ENCODE results near the gene PITPNM3. TPM values are rescaled to one million over a fixed set of nuclear protein-coding genes. Genes with fewer than 3 reads are reported as not detected.
"Not testable (repeated sequence)": the region's sequence is repeated elsewhere in the genome, so short reads cannot be mapped to it uniquely, and the experiment has no call there.

The PITPNM3 gene
- total RNA-seq, 4 donors from 2014 or later: 0.13 to 0.87 (median 0.41) TPM

DNA sequence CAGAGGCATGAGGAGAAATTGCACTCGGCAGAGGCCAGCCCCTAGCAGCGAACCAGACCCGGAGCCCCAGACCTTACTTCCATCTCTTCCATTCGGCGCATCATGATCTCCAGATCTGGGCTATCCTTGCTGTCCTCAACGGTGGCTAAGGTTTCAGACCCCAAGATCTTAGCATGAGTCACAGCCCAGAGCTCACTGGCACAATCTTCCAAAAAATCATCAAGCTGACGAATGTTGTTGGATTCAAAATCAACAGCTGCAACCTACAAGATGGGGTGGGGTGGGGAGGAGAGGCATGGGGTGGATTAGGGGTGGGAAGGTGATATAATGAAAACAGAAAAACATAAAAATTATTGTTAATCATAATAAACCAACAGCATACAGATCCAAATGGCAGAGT, 39.7 kb upstream of the PITPNM3 start:
- ATAC-seq (peak in 1 of 2 donors; percentile 45), DNase-seq (no peak)
- Histone ChIP-seq H3K9me3 (no peaks in the 10 kb centered on the region), H3K27ac (no peak overlapping the region), H3K27me3 (no peaks in the 10 kb centered on the region), H3K4me1 (peaks cover 7 to 11% of the 10 kb centered on the region in 2 donors), H3K4me3 (no peak overlapping the region), H3K36me3 (peaks cover 0 to 41% of the 10 kb centered on the region in 2 donors)
- in situ Hi-C loops (cut with MboI; ENCODE audit: low sequenced_read_pairs in 4 of 4): loop anchor here in 1 of 4 donors (25.0 kb wide), 1 partner anchor 134 kb away; no protein-coding TSS in a partner anchor
- intact Hi-C loops (cut with DNase I; ENCODE audit: low total_unique reads): no loop called here
- TF ChIP-seq POLR2A (IDR thresholded peaks at IDR 0.05): no peak
- TF ChIP-seq, protein P1, sequence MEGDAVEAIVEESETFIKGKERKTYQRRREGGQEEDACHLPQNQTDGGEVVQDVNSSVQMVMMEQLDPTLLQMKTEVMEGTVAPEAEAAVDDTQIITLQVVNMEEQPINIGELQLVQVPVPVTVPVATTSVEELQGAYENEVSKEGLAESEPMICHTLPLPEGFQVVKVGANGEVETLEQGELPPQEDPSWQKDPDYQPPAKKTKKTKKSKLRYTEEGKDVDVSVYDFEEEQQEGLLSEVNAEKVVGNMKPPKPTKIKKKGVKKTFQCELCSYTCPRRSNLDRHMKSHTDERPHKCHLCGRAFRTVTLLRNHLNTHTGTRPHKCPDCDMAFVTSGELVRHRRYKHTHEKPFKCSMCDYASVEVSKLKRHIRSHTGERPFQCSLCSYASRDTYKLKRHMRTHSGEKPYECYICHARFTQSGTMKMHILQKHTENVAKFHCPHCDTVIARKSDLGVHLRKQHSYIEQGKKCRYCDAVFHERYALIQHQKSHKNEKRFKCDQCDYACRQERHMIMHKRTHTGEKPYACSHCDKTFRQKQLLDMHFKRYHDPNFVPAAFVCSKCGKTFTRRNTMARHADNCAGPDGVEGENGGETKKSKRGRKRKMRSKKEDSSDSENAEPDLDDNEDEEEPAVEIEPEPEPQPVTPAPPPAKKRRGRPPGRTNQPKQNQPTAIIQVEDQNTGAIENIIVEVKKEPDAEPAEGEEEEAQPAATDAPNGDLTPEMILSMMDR (IDR thresholded peaks at IDR 0.05 in 4 of 5, conservative IDR thresholded peaks at IDR 0.05 in 1 of 5): no peak

DNA sequence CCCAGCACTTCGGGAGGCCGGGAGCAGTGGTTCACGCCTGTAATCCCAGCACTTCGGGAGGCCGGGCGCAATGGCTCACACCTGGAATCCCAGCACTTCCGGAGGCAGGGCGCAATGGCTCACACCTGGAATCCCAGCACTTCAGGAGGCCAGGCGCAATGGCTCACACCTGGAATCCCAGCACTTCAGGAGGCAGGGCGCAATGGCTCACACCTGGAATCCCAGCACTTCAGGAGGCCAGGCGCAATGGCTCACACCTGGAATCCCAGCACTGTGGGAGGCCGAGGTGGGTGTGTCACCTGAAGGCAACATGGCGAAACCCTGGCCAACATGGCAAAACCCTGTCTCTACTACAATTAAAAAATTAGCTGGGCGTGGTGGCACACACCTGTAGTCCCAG, 37.0 kb upstream of the PITPNM3 start:
- H3K4me3 ChIP-seq; H3K4me1 ChIP-seq; H3K27ac ChIP-seq; H3K9me3 ChIP-seq; DNase-seq; intact Hi-C loops (cut with DNase I; ENCODE audit: low total_unique reads); H3K27me3 ChIP-seq; ATAC-seq: not testable (repeated sequence)
- peaks cover 0 to 55% of the 10 kb centered on the region in 2 donors for H3K36me3 ChIP-seq
- in situ Hi-C loops (cut with MboI; ENCODE audit: low sequenced_read_pairs in 4 of 4): loop anchor here in 1 of 4 donors (25.0 kb wide), 1 partner anchor 131 kb away; no protein-coding TSS in a partner anchor

DNA sequence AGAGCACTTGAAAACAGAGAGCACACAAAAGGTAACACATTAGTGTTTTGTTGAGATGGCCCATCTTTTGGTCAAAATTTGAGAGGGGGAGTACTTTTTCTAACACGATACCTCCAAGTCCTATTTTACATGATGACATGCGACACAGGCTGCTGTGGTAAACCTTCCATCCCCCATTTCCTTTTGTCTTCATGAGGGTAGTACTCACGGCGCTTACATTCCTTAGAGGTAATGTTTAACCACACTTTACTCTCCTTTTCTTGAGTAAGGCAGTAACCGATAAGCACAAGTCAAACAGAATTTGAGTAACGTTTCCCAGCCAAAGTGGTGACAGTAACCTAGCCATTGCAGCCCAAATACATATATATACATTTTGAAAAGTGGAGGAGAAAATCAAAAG, 35.8 kb upstream of the PITPNM3 start:
- in situ Hi-C loops (cut with MboI; ENCODE audit: low sequenced_read_pairs in 4 of 4) (loop anchor here in 1 of 4 donors (25.0 kb wide), 1 partner anchor 130 kb away; no protein-coding TSS in a partner anchor), intact Hi-C loops (cut with DNase I; ENCODE audit: low total_unique reads) (no loop called here)
- ATAC-seq (no peak), DNase-seq (no peak)
- TF ChIP-seq, protein P1 (IDR thresholded peaks at IDR 0.05 in 4 of 5, conservative IDR thresholded peaks at IDR 0.05 in 1 of 5): no peak
- TF ChIP-seq POLR2A (IDR thresholded peaks at IDR 0.05): no peak
- Histone ChIP-seq H3K9me3 (no peaks in the 10 kb centered on the region), H3K27me3 (no peaks in the 10 kb centered on the region), H3K27ac (no peak overlapping the region), H3K4me3 (no peak overlapping the region), H3K4me1 (no peaks in the 10 kb centered on the region), H3K36me3 (peaks cover 0 to 59% of the 10 kb centered on the region in 2 donors)

DNA sequence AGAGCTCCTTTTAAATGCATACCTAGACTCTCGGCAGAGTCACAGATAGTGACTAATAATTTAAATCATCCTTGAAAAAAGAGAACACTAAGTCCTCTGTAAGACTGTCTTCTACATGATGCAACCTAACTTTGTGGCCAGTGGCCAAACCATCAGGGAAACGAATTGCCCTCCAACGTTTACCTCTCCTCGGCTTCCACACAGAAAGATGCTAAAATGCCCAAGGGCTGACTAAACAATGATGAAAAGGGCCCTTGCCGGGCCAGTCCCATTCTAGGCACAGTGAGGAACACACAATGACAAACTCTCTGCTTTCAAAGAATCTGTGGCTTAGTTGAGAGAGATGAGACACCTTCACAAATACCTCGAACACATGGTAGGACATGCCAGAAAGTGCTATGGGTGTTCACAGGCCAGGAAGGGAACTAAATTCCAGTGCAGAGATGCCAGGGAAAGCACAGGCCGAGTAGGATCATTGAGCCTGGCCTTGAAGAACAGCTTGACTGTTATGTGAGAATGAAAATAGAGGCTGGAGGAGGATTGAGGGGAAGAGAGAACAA, 35.3 kb upstream of the PITPNM3 start:
- intact Hi-C loops (cut with DNase I; ENCODE audit: low total_unique reads) (no loop called here), in situ Hi-C loops (cut with MboI; ENCODE audit: low sequenced_read_pairs in 4 of 4) (loop anchor here in 1 of 4 donors (25.0 kb wide), 1 partner anchor 129 kb away; no protein-coding TSS in a partner anchor)
- DNase-seq: no peak
- no peaks in the 10 kb centered on the region for H3K27me3 ChIP-seq
- H3K27ac ChIP-seq: no peak overlapping the region
- H3K4me3 ChIP-seq: no peak overlapping the region
- peaks cover 0 to 62% of the 10 kb centered on the region in 2 donors for H3K36me3 ChIP-seq
- H3K9me3 ChIP-seq: no peaks in the 10 kb centered on the region
- peak in 1 of 2 donors; percentile 39 for ATAC-seq
- no peaks in the 10 kb centered on the region for H3K4me1 ChIP-seq
- TF ChIP-seq POLR2A (IDR thresholded peaks at IDR 0.05): no peak
- TF ChIP-seq, protein P1 (IDR thresholded peaks at IDR 0.05 in 4 of 5, conservative IDR thresholded peaks at IDR 0.05 in 1 of 5): no peak

DNA sequence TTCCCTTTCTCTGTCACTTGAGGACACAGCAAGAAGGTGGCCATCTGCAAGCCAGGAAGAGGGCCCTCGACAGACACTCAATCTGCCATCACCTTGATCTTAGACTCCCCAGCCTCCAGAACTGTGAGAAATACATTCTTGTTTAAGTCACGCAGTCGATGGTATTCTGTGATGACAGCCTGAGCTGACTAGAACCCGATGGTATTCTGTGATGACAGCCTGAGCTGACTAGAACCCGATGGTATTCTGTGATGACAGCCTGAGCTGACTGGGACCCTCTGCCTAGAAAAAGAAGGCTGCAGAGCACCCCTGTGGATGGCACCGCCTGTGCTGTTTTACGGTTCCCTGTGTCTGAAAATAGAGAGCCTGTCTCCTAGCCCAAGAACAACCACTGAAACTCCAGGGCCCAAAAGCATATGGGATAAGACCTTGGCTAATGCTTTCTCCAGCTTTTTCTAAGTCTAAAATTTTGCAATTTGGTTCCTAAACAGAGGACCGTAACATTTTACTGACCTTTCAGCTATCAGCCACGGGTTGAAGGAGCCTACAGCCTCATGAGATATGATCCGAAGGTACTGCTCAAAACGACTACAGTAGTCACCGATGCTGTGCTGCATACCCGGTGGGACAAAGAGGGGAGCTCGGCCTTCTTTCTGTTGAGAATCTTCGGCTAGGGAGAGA, 33.1 kb upstream of the PITPNM3 start:
- intact Hi-C loops (cut with DNase I; ENCODE audit: low total_unique reads): no loop called here
- DNase-seq: no peak
- Histone ChIP-seq H3K9me3 (no peaks in the 10 kb centered on the region), H3K27me3 (no peaks in the 10 kb centered on the region), H3K27ac (no peak overlapping the region), H3K4me1 (no peaks in the 10 kb centered on the region), H3K36me3 (peaks cover 0 to 64% of the 10 kb centered on the region in 2 donors), H3K4me3 (no peak overlapping the region)
- no peak for TF ChIP-seq POLR2A (IDR thresholded peaks at IDR 0.05)
- TF ChIP-seq, protein P1 (IDR thresholded peaks at IDR 0.05 in 4 of 5, conservative IDR thresholded peaks at IDR 0.05 in 1 of 5): no peak
- in situ Hi-C loops (cut with MboI; ENCODE audit: low sequenced_read_pairs in 4 of 4): loop anchor here in 1 of 4 donors (25.0 kb wide), 1 partner anchor 127 kb away; no protein-coding TSS in a partner anchor
- no peak for ATAC-seq
